ENCODE data around the gene HSPG2.

- TF ChIP-seq POLR2AphosphoS5 (IDR thresholded peaks at IDR 0.05; ENCODE audit: low read depth, low read length) = no peak
- no peak for TF ChIP-seq TAF1 (IDR thresholded peaks at IDR 0.05; ENCODE audit: low read depth, low read length)
- TF ChIP-seq POLR2A (IDR thresholded peaks at IDR 0.05; ENCODE audit: low read depth, low read length) = no peak
These were observed 70.4 kb downstream of the HSPG2 start for GRCh38 chr1:21866707-21867043.

Data from GM12891 (cell line).